NB4 (cell line): ENCODE results near the gene ATP5PO.
"Not testable (repeated sequence)": the region's sequence is repeated elsewhere in the genome, so short reads cannot be mapped to it uniquely, and the experiment has no call there.

Experiments used
- DNase-seq: peaks from one replicate; pipeline ENCODE4 v3.0.0; 2010; ENCODE audit warnings: low read depth
- H3K4me3 ChIP-seq: one replicate; pipeline ENCODE4 v1.5.1; 2011; ENCODE audit warnings: mild to moderate bottlenecking, low read depth, low read length, moderate library complexity
- CTCF ChIP-seq: IDR thresholded peaks from one replicate; pipeline ENCODE4 v1.5.1; 2012; ENCODE audit warnings: low read depth, low read length
- MAX ChIP-seq: IDR thresholded peaks from 2 replicates; pipeline ENCODE4 v1.6.1; 2011; ENCODE audit warnings: low read depth, low read length
- MYC ChIP-seq: IDR thresholded peaks from 2 replicates; pipeline ENCODE4 v1.6.1; 2011; ENCODE audit warnings: low read depth, low read length
- POLR2A ChIP-seq: IDR thresholded peaks from 2 replicates; pipeline ENCODE4 v1.6.1; 2011; ENCODE audit warnings: mild to moderate bottlenecking; ENCODE audit not compliant: insufficient read length; ENCODE audit errors: extremely low read depth

Gene ATP5PO

GRCh38 chr21:33866826-33867225 is 48.8 kb downstream of the ATP5PO start:
- H3K4me3 ChIP-seq: no peak overlapping the region
- no peak for DNase-seq
- no peak for TF ChIP-seq MAX
- no peak for TF ChIP-seq MYC
- TF ChIP-seq POLR2A: no peak
- no peak for TF ChIP-seq CTCF

- DNase-seq: no peak
- TF ChIP-seq MYC (no peak), CTCF (no peak), POLR2A (no peak), MAX (no peak)
These were observed 49.5 kb downstream of the ATP5PO start for GRCh38 chr21:33865996-33866575.

GRCh38 chr21:33865176-33865575 is 50.4 kb downstream of the ATP5PO start:
- TF ChIP-seq POLR2A (no peak), MYC (no peak), MAX (no peak), CTCF (no peak)
- H3K4me3 ChIP-seq: no peak overlapping the region
- no peak for DNase-seq

More at GRCh38 chr21:33865996-33866575, 49.5 kb downstream of the ATP5PO start:
- no peak overlapping the region for H3K4me3 ChIP-seq

- no peak overlapping the region for H3K4me3 ChIP-seq
- TF ChIP-seq MYC: no peak
- TF ChIP-seq MAX: no peak
- no peak for TF ChIP-seq POLR2A
- no peak for DNase-seq
These were observed 51.5 kb downstream of the ATP5PO start for GRCh38 chr21:33864150-33864549.

GRCh38 chr21:33863191-33863590 is 52.4 kb downstream of the ATP5PO start:
- H3K4me3 ChIP-seq, DNase-seq: not testable (repeated sequence)

GRCh38 chr21:33861125-33861524 is 54.5 kb downstream of the ATP5PO start:
- H3K4me3 ChIP-seq: no peak overlapping the region
- DNase-seq: no peak
- TF ChIP-seq POLR2A: no peak
- no peak for TF ChIP-seq MAX
- no peak for TF ChIP-seq MYC
- TF ChIP-seq CTCF: no peak

- DNase-seq: no peak
- no peak for TF ChIP-seq CTCF
- TF ChIP-seq MYC: no peak
- TF ChIP-seq POLR2A: no peak
- TF ChIP-seq MAX: no peak
- no peak overlapping the region for H3K4me3 ChIP-seq
These were observed 55.2 kb downstream of the ATP5PO start for GRCh38 chr21:33860332-33860879.
